ENCODE results near the gene B4GALT2.

GRCh38 chr1:43952731-43953346 is 26.2 kb upstream of the B4GALT2 start:
- TF ChIP-seq CTCF (IDR thresholded peaks at IDR 0.05) (no peak), EZH2 (IDR thresholded peaks at IDR 0.05) (no peak)
